CD4-positive, alpha-beta T cell (primary cell): ENCODE measurements around the gene LETM1. TPM values are rescaled to one million over a fixed set of nuclear protein-coding genes. Genes with fewer than 3 reads are reported as not detected.

ENCODE experiments used
- ATAC-seq: fragments of 200-7000 bp; cut with Tn5 transposase; one replicate; pipeline ENCODE4 v1.10.0; 2022; ENCODE audit warnings: mild to moderate bottlenecking; ENCODE audit not compliant: poor library complexity
- CTCF ChIA-PET: fragments of 350-600 bp; sonication (Branson Sonifier 250); formaldehyde crosslinking; loops from one replicate; lab custom pipeline; 2021; ENCODE audit warnings: antibody characterized with exemption, inconsistent platforms; lab: Charles Lee
- POLR2A ChIA-PET: fragments of 350-600 bp; sonication (Branson Sonifier 250); formaldehyde crosslinking; loops from one replicate; lab custom pipeline; 2021; ENCODE audit warnings: antibody characterized with exemption, inconsistent platforms; lab: Charles Lee
- DNase-seq, 14 experiments: peaks; one replicate each; pipeline ENCODE4 v3.0.0-alpha.2; 2013 to 2020; ENCODE audit warnings: mixed read lengths in 2 of 14
- H3K27ac ChIP-seq, 2 donors: one replicate each; pipeline versions ENCODE4 v1.5.1 to v1.7.0; 2013; ENCODE audit warnings: low read length in 2 of 2, low read depth in 1 of 2, mild to moderate bottlenecking in 1 of 2
- H3K27me3 ChIP-seq, 2 experiments: 1 replicate in 1 of 2; 2 replicates in 1 of 2; pipeline versions ENCODE4 v1.6.1 to v1.7.0; 2013; ENCODE audit warnings: low read length in 2 of 2, control low read depth in 1 of 2, mild to moderate bottlenecking in 1 of 2, moderate library complexity in 1 of 2; ENCODE audit not compliant: insufficient read depth in 2 of 2, control insufficient read depth in 1 of 2
- H3K36me3 ChIP-seq: one replicate; pipeline ENCODE4 v1.6.1; 2013; ENCODE audit warnings: low read length, control low read depth; ENCODE audit not compliant: insufficient read depth
- H3K4me1 ChIP-seq: one replicate; pipeline ENCODE4 v1.6.1; 2013; ENCODE audit warnings: low read length, control low read depth; ENCODE audit not compliant: insufficient read depth
- H3K4me3 ChIP-seq: one replicate; pipeline ENCODE4 v1.5.1; 2013; ENCODE audit warnings: mild to moderate bottlenecking, low read length, moderate library complexity
- H3K9me3 ChIP-seq, 2 experiments: 1 replicate in 1 of 2; 2 replicates in 1 of 2; pipeline versions ENCODE4 v1.6.1 to v1.7.0; 2013; ENCODE audit warnings: low read length in 2 of 2, mild to moderate bottlenecking in 2 of 2, control low read depth in 1 of 2, moderate library complexity in 1 of 2; ENCODE audit not compliant: control insufficient read depth in 1 of 2, insufficient read depth in 1 of 2
- H3K27ac Mint-ChIP-seq: one replicate; pipeline ENCODE4 v1.8.0; 2020; ENCODE audit warnings: mixed read lengths
- H3K27me3 Mint-ChIP-seq: one replicate; pipeline ENCODE4 v1.8.0; 2021; ENCODE audit warnings: mixed read lengths
- H3K36me3 Mint-ChIP-seq: one replicate; pipeline ENCODE4 v1.8.0; 2021; ENCODE audit warnings: low read depth, mixed read lengths
- H3K4me1 Mint-ChIP-seq: one replicate; pipeline ENCODE4 v1.8.0; 2021; ENCODE audit warnings: low read depth, mixed read lengths
- H3K4me3 Mint-ChIP-seq: one replicate; pipeline ENCODE4 v1.8.0; 2020; ENCODE audit warnings: mild to moderate bottlenecking, mixed read lengths
- H3K9me3 Mint-ChIP-seq: one replicate; pipeline ENCODE4 v1.8.0; 2020; ENCODE audit warnings: mixed read lengths
- CTCF ChIP-seq: fragments of 200-600 bp; IDR thresholded peaks from one replicate; pipeline ENCODE4 v1.8.0; 2022; ENCODE audit warnings: antibody characterized with exemption, mild to moderate bottlenecking
- intact Hi-C, 2 experiments: fragments of 100-400 bp; cut with DNase I in 1 of 2; cut with micrococcal nuclease in 1 of 2; formaldehyde crosslinking; loops; one replicate each; pipeline versions ENCODE4 v1.15.1 to v1.9.0; 2023 to 2025; cut with DNase I, micrococcal nuclease
- total RNA-seq, 174 experiments: library from RNA in 2 of 174; stranded (reverse) in 2 of 174; gene quantifications; one replicate each; pipeline ENCODE4 v1.2.3 and lab custom pipeline; 2021 to 2026

Gene LETM1
- total RNA-seq, 2 experiments from 2014 or later, result 21.2 to 25.2 TPM

DNA sequence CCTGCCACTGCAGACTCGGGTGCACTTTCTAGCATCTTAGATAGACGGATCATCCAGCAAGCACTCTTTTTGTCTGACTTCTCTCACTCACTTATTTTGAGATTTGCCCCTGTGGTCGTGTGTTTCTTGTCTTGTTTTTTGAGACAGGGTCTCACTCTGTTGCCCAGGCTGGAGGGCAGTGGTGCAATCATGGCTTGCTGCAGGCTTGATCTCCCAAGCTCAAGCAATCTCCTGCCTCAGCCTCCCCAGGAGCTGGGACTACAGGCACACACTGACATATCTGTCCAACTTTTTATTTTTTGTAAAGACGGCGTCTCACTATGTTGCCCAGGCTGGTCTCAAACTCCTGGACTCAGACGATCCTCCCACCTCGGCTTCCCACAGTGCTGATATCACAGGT is 36.1 kb downstream of the LETM1 start:
- Mint-ChIP-seq H3K27ac (no peak overlapping the region), H3K36me3 (peaks cover 71% of the 10 kb centered on the region), H3K4me1 (no peaks in the 10 kb centered on the region), H3K27me3 (no peaks in the 10 kb centered on the region), H3K9me3 (no peaks in the 10 kb centered on the region), H3K4me3 (no peak overlapping the region)
- POLR2A ChIA-PET, result no interaction called here
- DNase-seq (no peak), ATAC-seq (no peak)
- H3K27me3 ChIP-seq, result no peaks in the 10 kb centered on the region
- CTCF ChIA-PET, result no interaction called here
- H3K4me3 ChIP-seq, result no peak overlapping the region
- H3K27ac ChIP-seq, result no peak overlapping the region
- H3K9me3 ChIP-seq, result no peaks in the 10 kb centered on the region
- H3K4me1 ChIP-seq, result no peaks in the 10 kb centered on the region
- no peak for TF ChIP-seq CTCF
- intact Hi-C loops, result no loop called here
- H3K36me3 ChIP-seq, result peaks cover 67% of the 10 kb centered on the region

- intact Hi-C loops, result no loop called here
- peaks cover 71% of the 10 kb centered on the region for H3K36me3 Mint-ChIP-seq
- Histone ChIP-seq H3K4me3 (no peak overlapping the region), H3K27ac (no peak overlapping the region), H3K9me3 (no peaks in the 10 kb centered on the region), H3K27me3 (no peaks in the 10 kb centered on the region), H3K4me1 (no peaks in the 10 kb centered on the region), H3K36me3 (peaks cover 68% of the 10 kb centered on the region)
- H3K27ac Mint-ChIP-seq, result no peak overlapping the region
- H3K9me3 Mint-ChIP-seq, result no peaks in the 10 kb centered on the region
- no peaks in the 10 kb centered on the region for H3K4me1 Mint-ChIP-seq
- CTCF ChIA-PET, result no interaction called here
- TF ChIP-seq CTCF, result no peak
- no peak for ATAC-seq
- no peak overlapping the region for H3K4me3 Mint-ChIP-seq
- DNase-seq, result no peak
- POLR2A ChIA-PET, result no interaction called here
- no peaks in the 10 kb centered on the region for H3K27me3 Mint-ChIP-seq
Measured at GRCh38 chr4:1819284-1819683, 36.7 kb downstream of the LETM1 start.

DNA sequence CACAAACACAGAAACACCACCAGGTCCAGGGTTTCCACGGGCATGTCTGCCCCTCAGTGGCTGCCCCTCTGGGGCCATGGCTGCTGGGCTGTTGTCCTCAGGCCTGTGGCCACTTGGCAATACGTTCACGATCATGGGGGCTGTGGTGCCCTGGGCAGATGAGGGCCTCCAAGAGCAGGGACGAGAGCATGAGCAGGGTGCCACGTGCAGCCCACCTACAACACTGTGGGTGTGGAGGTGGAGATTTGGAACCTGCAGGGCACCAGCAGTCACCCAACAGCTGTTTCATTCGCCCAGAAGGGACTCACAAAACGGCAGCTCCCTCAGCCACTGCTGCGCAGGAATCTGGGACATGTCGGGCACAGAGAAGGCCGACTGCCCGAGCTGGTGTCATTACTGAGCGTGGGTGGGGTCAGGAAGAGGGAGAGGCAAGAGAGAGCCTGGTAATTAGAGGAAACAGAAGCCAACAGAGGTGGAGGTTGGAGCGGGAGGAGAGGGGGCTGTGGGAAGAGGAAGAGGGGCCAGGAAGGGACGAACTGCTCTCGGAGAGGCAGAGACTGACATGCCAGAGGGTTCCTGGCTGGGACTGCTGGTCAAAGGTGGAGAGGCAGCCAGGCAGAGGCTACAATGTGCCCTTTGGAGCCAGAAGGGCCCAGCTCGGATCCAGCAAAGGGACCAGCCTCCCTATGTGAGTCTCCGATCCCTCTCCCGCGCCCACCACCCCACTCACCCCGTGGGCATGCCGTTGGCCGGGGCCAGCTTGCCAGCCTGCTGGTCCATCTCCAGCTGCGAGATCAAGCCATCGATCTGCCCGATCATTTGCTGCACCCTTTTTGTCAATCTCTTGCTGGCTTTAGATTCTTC is 39.7 kb downstream of the LETM1 start:
- H3K4me1 Mint-ChIP-seq, result no peaks in the 10 kb centered on the region

More for the DNA sequence above, 39.7 kb downstream of the LETM1 start:
- Histone ChIP-seq H3K27me3 (no peaks in the 10 kb centered on the region), H3K4me1 (no peaks in the 10 kb centered on the region), H3K9me3 (no peaks in the 10 kb centered on the region), H3K4me3 (no peak overlapping the region), H3K27ac (no peak overlapping the region), H3K36me3 (peaks cover 55% of the 10 kb centered on the region)
- Mint-ChIP-seq H3K27me3 (no peaks in the 10 kb centered on the region), H3K4me3 (no peak overlapping the region), H3K27ac (no peak overlapping the region), H3K36me3 (peaks cover 63% of the 10 kb centered on the region), H3K9me3 (no peaks in the 10 kb centered on the region)
- intact Hi-C loops, result loop anchor here in 1 of 2 experiments (2.0 kb wide), 1 partner anchor 83 kb away; no protein-coding TSS in a partner anchor
- ChIA-PET CTCF (no interaction called here), POLR2A (no interaction called here)
- ATAC-seq (no peak), DNase-seq (no peak)
- no peak for TF ChIP-seq CTCF
